GM12878 (cell line): ENCODE results near the gene NEGR1. TPM values are rescaled to one million over a fixed set of nuclear protein-coding genes. Genes with fewer than 3 reads are reported as not detected.

Source experiments
- ATAC-seq: fragments of 200-7000 bp; cut with Tn5 transposase; 3 replicates; pipeline ENCODE4 v1.9.1; 2020; ENCODE audit warnings: mild to moderate bottlenecking, moderate library complexity
- BruUV-seq: library from RNA; stranded (reverse); fragments of 400-500 nt; replicated peaks from 2 replicates; lab custom pipeline; 2021; lab: Mats Ljungman, UMichigan
- CTCF ChIA-PET: fragments of 300-600 bp; sonication (Branson Sonifier 250); formaldehyde crosslinking; extraction: SDS; loops from one replicate; lab custom pipeline; 2021; ENCODE audit warnings: inconsistent platforms; lab: Yijun Ruan, JAX
- POLR2A ChIA-PET: fragments of 350-600 bp; formaldehyde crosslinking; extraction: SDS; loops from one replicate; lab custom pipeline; 2021; ENCODE audit warnings: inconsistent platforms; lab: Charles Lee
- RAD21 ChIA-PET: fragments of 300-600 bp; sonication (Branson Sonifier 250); formaldehyde crosslinking; loops from one replicate; lab custom pipeline; 2023; ENCODE audit warnings: antibody characterized with exemption; ENCODE audit not compliant: unreplicated experiment; lab: Charles Lee
- SMC1A ChIA-PET: fragments of 300-600 bp; sonication (Branson Sonifier 250); formaldehyde crosslinking; loops from one replicate; lab custom pipeline; 2023; ENCODE audit not compliant: unreplicated experiment, uncharacterized antibody; lab: Charles Lee
- DNase-seq: peaks from one replicate; pipeline ENCODE4 v3.0.0-alpha.2; 2011; ENCODE audit warnings: low read depth, low spot score
- FAIRE-seq: peaks from 3 replicates; lab custom pipeline; 2011; peaks lifted over from hg19 to GRCh38; lab: Jason Lieb, UNC
- H2AFZ ChIP-seq: 2 replicates; pipeline ENCODE4 v1.6.0; 2011; ENCODE audit warnings: low read depth, low read length, control low read depth; ENCODE audit not compliant: control insufficient read depth
- H3K27ac ChIP-seq: 2 replicates; pipeline ENCODE4 v1.5.1; 2011; ENCODE audit warnings: control low read depth; ENCODE audit not compliant: control insufficient read depth, insufficient read depth
- H3K27me3 ChIP-seq, 2 experiments: replicated peaks in 1 of 2; 2 replicates each; pipeline versions ENCODE4 v1.6.0 to v1.6.1; 2011; ENCODE audit warnings: low read length in 1 of 2; ENCODE audit not compliant: control insufficient read depth in 2 of 2, insufficient read depth in 2 of 2
- H3K36me3 ChIP-seq, 2 experiments: 2 replicates each; pipeline ENCODE4 v1.5.1; 2011; ENCODE audit warnings: low read length in 1 of 2; ENCODE audit not compliant: control insufficient read depth in 2 of 2, insufficient read depth in 2 of 2
- H3K4me1 ChIP-seq: 2 replicates; pipeline ENCODE4 v1.6.1; 2011; ENCODE audit warnings: mild to moderate bottlenecking, low read length, moderate library complexity, mixed read lengths; ENCODE audit not compliant: control insufficient read depth, insufficient read depth
- H3K4me2 ChIP-seq: 2 replicates; pipeline ENCODE4 v1.6.0; 2011; ENCODE audit warnings: control low read depth; ENCODE audit not compliant: control insufficient read depth, insufficient read depth
- H3K4me3 ChIP-seq: fragments of 200-600 bp; sonication (generic); 2 replicates; pipeline ENCODE4 v1.5.1; 2016
- H3K79me2 ChIP-seq: 2 replicates; pipeline ENCODE4 v1.6.0; 2011; ENCODE audit warnings: low read length; ENCODE audit not compliant: control insufficient read depth, insufficient read depth
- H3K9ac ChIP-seq: 2 replicates; pipeline ENCODE4 v1.8.0; 2011; ENCODE audit warnings: low read length, control low read depth, mixed read lengths; ENCODE audit not compliant: control insufficient read depth, insufficient read depth
- H3K9me3 ChIP-seq: replicated peaks from 3 replicates; pipeline ENCODE4 v1.5.1; 2011; ENCODE audit warnings: mild to moderate bottlenecking, low read length; ENCODE audit not compliant: control insufficient read depth, insufficient read depth
- H4K20me1 ChIP-seq: 2 replicates; pipeline ENCODE4 v1.6.0; 2011; ENCODE audit not compliant: control insufficient read depth, insufficient read depth
- CHD1 ChIP-seq: IDR thresholded peaks from 2 replicates; pipeline ENCODE4 v1.6.1; 2012; ENCODE audit warnings: low read depth, low read length, improper control_type of control experiment
- CREM ChIP-seq: IDR thresholded peaks from 2 replicates; pipeline ENCODE4 v1.6.1; 2014; ENCODE audit warnings: antibody characterized with exemption, low read depth
- DPF2 ChIP-seq: fragments of 450-650 bp; IDR thresholded peaks from 2 replicates; pipeline ENCODE4 v1.6.1; 2017; ENCODE audit warnings: mild to moderate bottlenecking
- ETV6 ChIP-seq, 2 experiments: fragments of 450-650 bp in 1 of 2; IDR thresholded peaks in 1 of 2; conservative IDR thresholded peaks in 1 of 2; 2 replicates each; pipeline ENCODE4 v1.6.1; 2014; ENCODE audit warnings: antibody characterized with exemption in 1 of 2, borderline replicate concordance in 1 of 2, low read depth in 1 of 2, mild to moderate bottlenecking in 1 of 2, moderate library complexity in 1 of 2
- GATAD2B ChIP-seq: fragments of 450-650 bp; conservative IDR thresholded peaks from 2 replicates; pipeline ENCODE4 v1.6.1; 2017; ENCODE audit warnings: low read depth, mild to moderate bottlenecking, moderate library complexity
- KLF5 ChIP-seq: fragments of 450-650 bp; IDR thresholded peaks from 2 replicates; pipeline ENCODE4 v1.6.1; 2014; ENCODE audit warnings: mild to moderate bottlenecking; ENCODE audit not compliant: partially characterized antibody
- LARP7 ChIP-seq: fragments of 450-650 bp; IDR thresholded peaks from 2 replicates; pipeline ENCODE4 v1.6.1; 2017; ENCODE audit warnings: mild to moderate bottlenecking
- MEF2A ChIP-seq: IDR thresholded peaks from 2 replicates; pipeline ENCODE4 v1.6.1; 2011; ENCODE audit warnings: low read depth, mild to moderate bottlenecking, low read length, moderate library complexity; ENCODE audit not compliant: insufficient read depth
- MXI1 ChIP-seq: fragments of 150-350 bp; IDR thresholded peaks from 2 replicates; pipeline ENCODE4 v1.6.1; 2011; ENCODE audit warnings: low read depth, mild to moderate bottlenecking, inconsistent platforms, low read length, improper control_type of control experiment
- NFXL1 ChIP-seq: fragments of 450-650 bp; IDR thresholded peaks from 2 replicates; pipeline ENCODE4 v1.6.1; 2017; ENCODE audit warnings: antibody characterized with exemption, mild to moderate bottlenecking, borderline replicate concordance
- PAX8 ChIP-seq: fragments of 450-650 bp; IDR thresholded peaks from 2 replicates; pipeline ENCODE4 v1.6.1; 2017; ENCODE audit warnings: mild to moderate bottlenecking, moderate library complexity
- PBX3 ChIP-seq: IDR thresholded peaks from 2 replicates; pipeline ENCODE4 v1.6.1; 2011; ENCODE audit warnings: mild to moderate bottlenecking, low read depth, low read length, moderate library complexity; ENCODE audit not compliant: insufficient replicate concordance
- RELA ChIP-seq: fragments of 450-650 bp; IDR thresholded peaks from 2 replicates; pipeline ENCODE4 v1.8.0; 2014; ENCODE audit warnings: borderline replicate concordance; ENCODE audit not compliant: partially characterized antibody
- SMAD5 ChIP-seq: IDR thresholded peaks from 2 replicates; pipeline ENCODE4 v1.6.1; 2016; ENCODE audit warnings: antibody characterized with exemption, low read depth
- USF1 ChIP-seq: IDR thresholded peaks from 2 replicates; pipeline ENCODE4 v1.6.1; 2011; ENCODE audit warnings: borderline replicate concordance, low read depth, mild to moderate bottlenecking, moderate library complexity, mixed read lengths, low read length; ENCODE audit not compliant: insufficient read depth; ENCODE audit errors: extremely low read length
- ZNF24 ChIP-seq: fragments of 450-650 bp; IDR thresholded peaks from 2 replicates; pipeline ENCODE4 v1.6.1; 2017; ENCODE audit warnings: antibody characterized with exemption, mild to moderate bottlenecking
- ZNF274 ChIP-seq: IDR thresholded peaks from one replicate; pipeline ENCODE4 v1.8.0; 2011; ENCODE audit not compliant: insufficient read length, insufficient read depth
- ZNF687 ChIP-seq: fragments of 450-650 bp; IDR thresholded peaks from 2 replicates; pipeline ENCODE4 v1.6.1; 2017; ENCODE audit warnings: mild to moderate bottlenecking, moderate library complexity
- WGBS: methylation state at CpG from one replicate; pipeline ENCODE4 v1.1.6; 2016; ENCODE audit warnings: low lambda C conversion rate; ENCODE audit not compliant: insufficient replicate concordance, insufficient coverage; ENCODE audit errors: missing lambda C conversion rate; 5-methylcytosine and 5-hydroxymethylcytosine counted together
- in situ Hi-C: fragments of 300-500 bp; cut with MboI; formaldehyde crosslinking; loops from 9 replicates; pipeline ENCODE4 v1.14.3; 2018; ENCODE audit warnings: mixed read lengths
- intact Hi-C: fragments of 100-400 bp; cut with micrococcal nuclease; formaldehyde crosslinking; loops from one replicate; pipeline ENCODE4 v1.14.2; 2022; ENCODE audit not compliant: unreplicated experiment
- polyA plus RNA-seq, 11 experiments: library from polyadenylated mRNA; depleted of rRNA in 4 of 11; unstranded in 6 of 11; stranded (reverse) in 5 of 11; fragments of >200 nt; fragmentation: Nextera tagmentation in 4 of 11; fragmentation: Illumina TruSeq in 1 of 11; extraction: Ambion mirVana in 4 of 11; extraction: Trizol in 1 of 11; gene quantifications; 1 replicate in 1 of 11; 2 replicates in 10 of 11; pipeline versions ENCODE4 v1.2.1 to v1.2.3, GENCODE V29; 2011 to 2016; ENCODE audit warnings: inconsistent platforms in 2 of 11, missing spikeins in 2 of 11, low read depth in 1 of 11
- total RNA-seq, 4 experiments: library from RNA; depleted of rRNA in 3 of 4; stranded (reverse); fragments of >200 nt in 3 of 4; fragmentation: Illumina TruSeq in 1 of 4; extraction: Trizol in 1 of 4; gene quantifications; 2 replicates each; pipeline versions ENCODE4 v1.2.1 to v1.2.3, GENCODE V29; 2013 to 2021

The NEGR1 gene
- total and polyA plus RNA-seq, 10 of the 15 experiments (the other 5 are each of a cell fraction or from before 2014, with no cell fraction given), result under 0.01 to 0.03 (median 0.01) TPM; not detected in 7

GRCh38 chr1:72105201-72105600, 177.1 kb downstream of the NEGR1 start:
- in situ Hi-C loops, result no loop called here
- Histone ChIP-seq H4K20me1 (no peaks in the 10 kb centered on the region), H3K36me3 (no peaks in the 10 kb centered on the region), H3K79me2 (no peaks in the 10 kb centered on the region), H3K9me3 (no peaks in the 10 kb centered on the region), H3K4me3 (no peak overlapping the region), H2AFZ (no peak overlapping the region), H3K4me1 (no peaks in the 10 kb centered on the region), H3K27me3 (no peaks in the 10 kb centered on the region), H3K9ac (no peak overlapping the region), H3K4me2 (no peak overlapping the region), H3K27ac (no peak overlapping the region)
- POLR2A ChIA-PET, result no interaction called here
- intact Hi-C loops, result no loop called here
- CTCF ChIA-PET, result no interaction called here
- DNase-seq (no peak), ATAC-seq (no peak), FAIRE-seq (no peak)
- WGBS, result 27% methylated on average over 2 of the region's 2 CpGs
- RAD21 ChIA-PET, result no interaction called here
- BruUV-seq, result no TSS peak
- TF ChIP-seq ZNF687, result no peak
- no peak for TF ChIP-seq LARP7
- no peak for TF ChIP-seq RELA
- TF ChIP-seq MEF2A, result no peak
- TF ChIP-seq CREM, result no peak
- TF ChIP-seq ETV6 (conservative IDR thresholded peaks at IDR 0.05 in 1 of 2, IDR thresholded peaks at IDR 0.05 in 1 of 2; ENCODE audit: borderline replicate concordance in 1 of 2, low read depth in 1 of 2), result no peak
- no peak for TF ChIP-seq KLF5
- TF ChIP-seq NFXL1, result no peak
- no peak for TF ChIP-seq ZNF24
- no peak for TF ChIP-seq USF1
- no peak for TF ChIP-seq PAX8
- no peak for TF ChIP-seq ZNF274
- no peak for TF ChIP-seq CHD1
- TF ChIP-seq SMAD5, result no peak
- no peak for TF ChIP-seq DPF2
- no peak for TF ChIP-seq MXI1
- no peak for TF ChIP-seq GATAD2B
- no peak for TF ChIP-seq PBX3
- SMC1A ChIA-PET, result no interaction called here
